Measurements from ENCODE around the gene ACP7. TPM values are rescaled to one million over a fixed set of nuclear protein-coding genes. Genes with fewer than 3 reads are reported as not detected.

Gene ACP7
- total and polyA plus RNA-seq, 9 of the 15 experiments (the other 6 are each of a cell fraction or from before 2014, with no cell fraction given): not detected

DNA sequence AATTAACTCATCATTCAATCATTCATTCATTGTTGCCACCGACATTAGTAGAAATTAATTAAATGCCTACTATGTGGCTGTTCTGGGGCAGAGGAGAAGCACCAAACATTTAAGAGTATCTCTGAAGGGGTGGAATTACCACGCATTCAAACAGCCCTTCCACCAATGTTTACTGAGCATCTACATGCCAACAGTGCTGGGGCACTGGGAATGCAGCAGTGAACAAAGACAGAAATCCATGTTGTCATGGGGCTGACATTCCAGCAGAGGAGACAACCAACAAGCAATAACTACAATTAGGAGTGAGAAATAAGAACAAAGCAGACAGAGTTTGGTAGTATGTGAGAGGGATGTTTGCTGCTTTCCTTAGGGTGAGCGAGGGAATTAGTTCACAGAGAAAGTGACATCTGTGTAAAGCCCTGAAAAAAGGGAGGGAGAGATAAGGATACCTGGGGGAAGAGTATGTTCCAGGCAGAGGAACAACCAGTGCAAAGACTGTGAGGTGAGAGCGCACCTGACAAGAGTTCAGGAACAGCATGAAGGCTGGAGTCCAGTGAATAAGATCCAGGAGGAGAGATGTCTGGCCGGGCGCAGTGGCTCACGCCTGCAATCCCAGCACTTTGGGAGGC lies 40.1 kb downstream of the ACP7 start:
- FAIRE-seq (peak; percentile 71), ATAC-seq (no peak), DNase-seq (ENCODE audit: extremely low read depth in 1 of 4, low spot score in 3 of 4) (no peak)
- H3K4me2 ChIP-seq (ENCODE audit: insufficient read depth, low read length): no peak overlapping the region
- ChIA-PET POLR2A (no interaction called here), CTCF (ENCODE audit: low intra/inter-chr PET ratio) (interaction anchor here (0.6 to 1.5 kb wide), 2 partner anchors 204 to 291 kb away, joined by 3 to 6 read pairs; no protein-coding TSS in a partner anchor)
- H3K9ac ChIP-seq (ENCODE audit: insufficient read depth in 1 of 2, low read depth in 2 of 2, low read length in 2 of 2): no peak overlapping the region
- H3K36me3 ChIP-seq (ENCODE audit: control insufficient read depth, insufficient read depth, low read length): peaks cover 3% of the 10 kb centered on the region; the same call in 1 of the 3 replicates
- H3K4me1 ChIP-seq (replicated peaks in 1 of 2; ENCODE audit: control insufficient read depth in 2 of 2, insufficient read depth in 2 of 2, low read length in 2 of 2): peaks cover 3 to 24% of the 10 kb centered on the region in 2 experiments; a peak in 3 of 5 replicates
- intact Hi-C loops (cut with micrococcal nuclease) (loop anchor here (5.0 kb wide), 2 partner anchors 83 to 288 kb away; partner anchors contain the start of gene PLEKHG2), in situ Hi-C loops (cut with MboI) (loop anchor here (5.0 kb wide), 2 partner anchors 68 to 203 kb away; no protein-coding TSS in a partner anchor)
- H3K79me2 ChIP-seq (ENCODE audit: control insufficient read depth, insufficient read depth, low read length): peaks cover 37% of the 10 kb centered on the region
- 68% methylated on average over 7 of the region's 7 CpGs for WGBS (ENCODE audit: insufficient coverage, low coverage, missing lambda C conversion rate)
- H3K9me1 ChIP-seq (ENCODE audit: control insufficient read depth, insufficient read depth, low read length): peaks cover 10% of the 10 kb centered on the region
- H3K4me3 ChIP-seq: no peak overlapping the region
- H3K27me3 ChIP-seq (ENCODE audit: control insufficient read depth in 2 of 2, insufficient read depth in 2 of 2, low read length in 2 of 2): no peaks in the 10 kb centered on the region; a peak in 1 of 5 replicates
- peak overlapping the region; percentile 22; the same call in 1 of the 2 replicates for H2AFZ ChIP-seq (ENCODE audit: low read depth, low read length)
- no peak overlapping the region for H3K27ac ChIP-seq (ENCODE audit: extremely low read depth, low read depth, low read length)
- no TSS peak for BruUV-seq (replicated peaks)
- TF ChIP-seq GATA2 (CRISPR knock-in tag; IDR thresholded peaks at IDR 0.05) (no peak), SAFB (IDR thresholded peaks at IDR 0.05; ENCODE audit: borderline replicate concordance, low read depth, low read length) (no peak), EGR1 (conservative IDR thresholded peaks at IDR 0.05) (no peak), POLR3G (IDR thresholded peaks at IDR 0.05; ENCODE audit: extremely low read depth, insufficient read length, insufficient replicate concordance) (no peak), ZSCAN32 (CRISPR knock-in tag; IDR thresholded peaks at IDR 0.05) (no peak), HNRNPK (IDR thresholded peaks at IDR 0.05; ENCODE audit: low read depth, low read length, poor library complexity, severe bottlenecking) (no peak), NRF1 (conservative IDR thresholded peaks at IDR 0.05 in 1 of 2, IDR thresholded peaks at IDR 0.05 in 1 of 2) (no peak), MTA3 (IDR thresholded peaks at IDR 0.05; ENCODE audit: borderline replicate concordance) (no peak), TAL1 (IDR thresholded peaks at IDR 0.05) (no peak)
- peaks cover 18% of the 10 kb centered on the region; the same call in 1 of the 2 replicates for H4K20me1 ChIP-seq (replicated peaks; ENCODE audit: control insufficient read depth, insufficient read depth, low read length)
- H3K9me3 ChIP-seq (replicated peaks; ENCODE audit: control insufficient read depth, insufficient read depth, low read depth, low read length): no peaks in the 10 kb centered on the region

Measured in K562 (cell line).